Measurements from ENCODE around the gene ANKRD34B.
"Not testable (repeated sequence)": the region's sequence is repeated elsewhere in the genome, so short reads cannot be mapped to it uniquely, and the experiment has no call there.

The ANKRD34B gene

DNA sequence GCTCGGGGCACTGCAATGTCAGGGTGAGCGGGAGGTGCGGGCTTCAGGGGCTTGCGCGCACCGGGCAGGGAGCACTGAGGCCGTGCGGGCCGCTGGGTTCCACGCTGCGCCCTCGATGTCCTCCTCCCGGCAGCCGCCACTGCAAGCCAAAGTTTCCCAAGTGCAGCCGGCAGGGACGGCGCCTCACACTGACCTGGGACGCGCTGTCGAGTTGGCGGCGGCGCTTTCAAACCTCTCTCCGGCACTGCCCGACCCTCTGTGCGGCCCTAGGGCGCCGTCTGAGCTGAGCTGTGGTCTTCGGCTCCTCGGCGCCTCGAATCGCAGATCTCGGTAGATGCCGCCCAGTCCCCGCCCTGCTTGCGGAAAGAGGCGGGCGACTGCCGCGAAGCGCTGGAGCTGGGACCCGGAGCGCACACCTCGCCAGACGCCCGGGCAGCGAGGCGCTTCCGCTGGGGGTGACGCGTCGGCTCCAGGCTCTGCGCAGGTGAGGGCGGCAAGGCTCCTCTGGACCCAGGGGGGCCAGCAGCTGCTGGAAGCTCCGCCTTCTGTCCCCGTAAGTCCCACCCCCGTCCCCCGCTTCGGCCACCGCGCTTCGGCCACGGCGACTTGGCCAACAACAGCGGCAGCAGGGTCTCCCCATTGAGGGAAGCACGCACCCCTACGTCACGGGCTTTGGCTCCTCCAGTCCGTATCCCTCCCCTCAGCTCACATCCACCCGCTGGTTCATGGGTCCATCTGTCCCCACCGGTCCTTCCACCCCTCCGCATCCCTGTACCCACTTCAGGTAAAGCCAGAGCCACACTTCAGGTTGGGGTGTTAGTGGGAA lies at the start of gene ANKRD34B:
TSS of gene ANKRD34B (minus strand) at position 320 of the 826 bp plus-strand sequence. CDS start 10,261 bp downstream, outside the sequence.
- peak; percentile 35 for DNase-seq

DNA sequence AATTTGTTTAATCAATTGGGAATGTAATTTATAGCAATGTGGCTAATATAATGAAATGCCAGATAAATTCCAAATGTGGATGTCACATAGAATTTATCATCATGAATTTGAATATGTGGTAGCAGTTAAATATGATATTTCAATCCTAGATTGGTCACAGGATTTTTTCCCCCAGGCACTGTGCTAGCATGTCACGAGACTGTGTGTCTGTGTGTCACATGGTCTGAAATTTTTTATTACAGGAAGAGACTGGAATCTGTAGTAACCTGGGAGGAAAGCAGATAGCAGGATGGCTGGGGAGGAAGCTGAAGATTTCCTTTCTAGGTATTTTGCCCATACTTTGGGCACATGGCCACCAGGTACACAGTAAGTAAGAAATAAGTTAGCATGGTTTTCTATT lies 49.0 kb upstream of the ANKRD34B start:
- DNase-seq = no peak

DNA sequence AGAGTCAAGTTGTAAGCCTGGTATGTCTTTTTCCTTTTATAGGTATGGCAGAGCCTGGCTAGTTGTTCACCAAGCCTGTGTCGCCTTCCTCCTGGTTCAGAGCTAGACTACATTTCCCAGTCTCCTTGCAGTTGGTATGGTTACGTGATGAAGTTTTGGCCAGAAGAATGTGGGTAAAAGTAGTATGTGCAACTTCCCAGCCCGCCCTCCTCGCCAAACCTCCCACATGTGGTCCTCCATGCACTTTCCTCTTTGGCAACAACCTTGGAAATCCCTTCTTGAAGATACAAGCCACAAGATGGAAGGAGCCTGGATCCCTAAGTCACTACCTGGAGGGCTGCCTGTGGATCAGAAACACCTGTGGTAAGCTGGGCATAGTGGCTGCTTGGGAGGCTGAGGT lies 48.4 kb upstream of the ANKRD34B start:
- no peak for DNase-seq

- no peak for DNase-seq
Observed at GRCh38 chr5:80615266-80615914, 45.3 kb upstream of the ANKRD34B start.

GRCh38 chr5:80609692-80610091 lies 39.6 kb upstream of the ANKRD34B start:
- DNase-seq = no peak

GRCh38 chr5:80608731-80609130 lies 38.7 kb upstream of the ANKRD34B start:
- no peak for DNase-seq

DNA sequence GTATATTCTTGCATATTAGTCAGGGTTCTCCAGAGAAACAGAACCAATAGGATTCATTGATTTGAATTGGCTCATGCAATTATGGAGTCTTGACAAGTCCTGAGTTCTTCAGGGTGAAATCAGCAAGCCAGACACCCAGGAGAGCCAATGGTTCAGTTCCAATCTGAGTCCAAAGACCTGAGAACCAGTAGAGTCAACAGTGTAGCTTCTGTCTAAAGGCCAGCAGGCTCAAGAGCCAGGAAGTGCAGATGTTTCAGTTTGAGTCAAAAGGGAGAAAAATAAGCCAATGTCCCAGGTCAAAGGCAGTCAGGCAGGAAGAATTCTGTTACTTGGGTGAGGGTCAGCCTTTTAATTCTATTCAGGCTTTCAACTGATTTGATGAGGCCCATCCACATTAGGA lies 37.8 kb upstream of the ANKRD34B start:
- no peak for DNase-seq

GRCh38 chr5:80607343-80607742 lies 37.3 kb upstream of the ANKRD34B start:
- no peak for DNase-seq

GRCh38 chr5:80600943-80601693 lies 31.0 kb upstream of the ANKRD34B start:
- DNase-seq = no peak

- no peak for DNase-seq
Observed at GRCh38 chr5:80597500-80597899, 27.4 kb upstream of the ANKRD34B start.

DNA sequence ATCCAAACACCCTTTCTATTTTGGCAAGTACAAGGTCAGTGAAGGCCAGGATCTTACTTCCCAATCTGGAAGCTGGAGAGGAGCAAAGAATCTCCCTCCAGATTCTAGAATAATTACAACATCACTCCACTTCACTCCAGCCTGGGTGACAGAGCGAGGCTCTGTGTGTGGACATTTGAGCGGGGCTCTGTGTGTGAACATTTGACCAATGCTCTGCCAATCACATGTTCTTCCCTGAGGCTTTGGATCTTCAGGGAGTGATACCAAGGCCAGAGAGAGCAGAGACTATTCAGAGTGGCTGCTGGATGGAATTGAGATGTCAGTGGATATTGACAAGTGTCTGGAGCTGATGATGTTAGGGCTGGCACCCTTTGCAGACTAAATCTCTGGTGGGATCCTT lies 24.7 kb upstream of the ANKRD34B start:
- DNase-seq = no peak

- no peak for DNase-seq
Observed at GRCh38 chr5:80592761-80593160, 22.7 kb upstream of the ANKRD34B start.

DNA sequence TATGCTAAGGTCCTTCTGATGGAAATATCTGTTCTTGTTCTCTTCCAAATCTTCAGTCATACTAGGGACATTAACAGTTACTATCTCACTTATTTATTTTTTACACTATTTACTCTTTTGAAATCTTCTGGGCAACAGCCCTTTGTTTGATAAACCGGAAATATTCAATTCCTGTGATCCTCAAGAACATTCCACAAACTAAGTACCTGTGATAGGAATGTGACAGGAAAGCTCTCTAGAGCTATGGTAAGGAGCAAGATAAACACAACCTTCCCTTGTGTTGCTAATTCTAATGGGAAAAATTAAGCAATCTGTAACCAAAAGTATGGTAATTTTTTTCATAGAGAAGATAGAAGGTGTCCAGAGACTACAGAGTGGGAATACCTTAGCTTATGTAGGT lies 22.0 kb upstream of the ANKRD34B start:
- no peak for DNase-seq

DNA sequence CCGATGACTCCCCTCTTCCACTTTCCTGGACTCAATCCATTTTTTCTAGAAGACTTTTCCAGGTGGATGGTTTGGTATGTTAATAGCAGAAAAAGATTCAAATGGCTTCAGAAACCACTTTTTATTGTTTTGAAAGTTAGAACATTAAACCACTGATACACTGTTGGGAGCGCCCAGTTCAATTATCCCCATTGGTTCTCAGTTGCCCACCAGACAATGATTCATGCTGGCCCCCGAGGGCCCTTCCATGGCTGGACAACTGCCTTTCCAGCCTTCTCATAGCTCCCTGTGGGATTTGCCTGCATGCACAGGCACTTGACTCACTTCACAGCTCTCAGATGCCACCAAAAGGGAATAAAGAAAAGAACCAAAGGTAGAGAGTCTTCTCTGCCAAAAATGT lies 21.3 kb upstream of the ANKRD34B start:
- DNase-seq = no peak

GRCh38 chr5:80590766-80591165 lies 20.7 kb upstream of the ANKRD34B start:
- no peak for DNase-seq

DNA sequence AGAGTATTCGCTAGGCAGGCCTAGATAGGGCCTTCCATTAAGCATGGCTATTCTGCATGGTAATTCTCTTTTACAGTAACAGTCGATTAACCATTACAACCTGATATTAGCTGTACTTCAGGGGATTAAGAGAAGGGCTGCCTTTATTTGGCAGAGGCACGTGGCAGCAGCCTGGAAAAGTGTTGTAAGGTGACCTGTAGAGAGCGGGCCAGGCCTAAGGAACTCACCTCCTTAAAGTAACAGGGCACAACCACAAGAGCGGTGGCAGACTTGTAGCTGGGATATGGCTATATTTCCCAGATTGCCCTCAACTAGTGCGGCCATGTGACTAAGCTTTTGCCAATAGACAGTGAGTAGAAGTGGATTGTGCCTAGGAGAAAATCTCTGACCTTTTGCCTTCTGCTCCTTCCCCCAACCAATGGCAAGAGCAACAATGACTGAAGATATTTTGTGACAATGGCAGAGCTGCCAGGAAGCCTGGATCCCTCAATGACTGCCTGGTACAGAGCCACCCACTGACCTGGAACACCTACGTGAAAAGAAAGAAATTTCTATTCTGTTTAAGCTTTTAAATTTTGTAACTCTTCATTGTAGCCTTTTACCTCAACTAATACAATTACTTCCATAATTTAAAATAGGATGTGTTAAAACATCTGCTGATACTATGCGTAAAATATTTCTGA lies 18.9 kb upstream of the ANKRD34B start:
- no peak for DNase-seq

DNA sequence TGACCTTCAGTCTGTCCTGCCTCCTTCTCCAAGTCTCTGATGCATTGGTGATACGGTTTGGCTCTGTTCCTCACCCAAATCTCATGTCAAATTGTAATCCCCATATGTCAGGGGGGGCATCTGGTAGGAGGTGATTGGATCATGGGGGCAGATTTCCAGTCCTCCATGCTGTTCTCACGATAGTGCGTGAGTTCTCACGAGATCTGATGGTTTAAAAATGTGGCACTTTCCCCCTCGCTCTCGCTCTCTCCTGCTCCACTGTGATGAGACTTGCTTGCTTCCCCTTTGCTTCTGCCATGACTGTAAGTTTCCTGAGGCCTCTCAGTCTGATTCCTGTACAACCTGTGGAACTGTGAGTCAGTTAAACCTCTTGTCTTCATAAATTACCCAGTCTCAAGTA lies 14.7 kb upstream of the ANKRD34B start:
- no peak for DNase-seq

DNA sequence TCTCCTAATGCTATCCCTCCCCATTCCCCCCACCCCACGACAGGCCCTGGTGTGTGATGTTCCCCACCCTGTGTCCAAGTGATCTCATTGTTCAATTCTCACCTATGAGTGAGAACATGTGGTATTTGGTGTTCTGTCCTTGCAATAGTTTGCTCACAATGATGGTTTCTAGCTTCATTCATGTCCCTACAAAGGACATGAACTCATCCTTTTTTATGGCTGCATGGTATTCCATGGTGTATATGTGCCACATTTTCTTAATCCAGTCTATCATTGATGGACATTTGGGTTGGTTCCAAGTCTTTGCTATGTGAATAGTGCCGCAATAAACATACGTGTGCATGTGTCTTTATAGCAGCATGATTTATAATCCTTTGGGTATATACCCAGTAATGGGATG lies 10.2 kb upstream of the ANKRD34B start:
- not testable (repeated sequence) for DNase-seq

DNA sequence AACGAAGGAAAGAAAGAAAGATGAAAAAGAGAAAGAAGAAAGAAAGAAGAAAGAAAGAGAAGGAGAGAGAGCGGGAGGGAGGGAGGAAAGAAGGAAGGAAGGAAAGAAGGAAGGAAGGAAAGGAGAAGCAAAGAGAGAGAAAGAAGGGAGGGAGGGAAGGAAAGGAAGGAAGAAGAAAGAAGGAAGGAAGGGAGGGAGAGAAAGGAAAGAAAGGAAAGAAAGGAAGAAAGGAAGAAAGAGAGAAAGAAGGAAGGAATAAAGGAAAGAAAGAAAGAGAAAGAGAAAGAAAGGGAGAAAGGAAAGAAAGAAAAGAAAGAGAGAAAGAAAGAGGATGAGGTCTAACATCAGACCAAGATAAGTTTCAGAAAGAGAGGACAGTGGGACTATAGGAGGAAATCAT lies 9.0 kb upstream of the ANKRD34B start:
- no peak for DNase-seq

DNA sequence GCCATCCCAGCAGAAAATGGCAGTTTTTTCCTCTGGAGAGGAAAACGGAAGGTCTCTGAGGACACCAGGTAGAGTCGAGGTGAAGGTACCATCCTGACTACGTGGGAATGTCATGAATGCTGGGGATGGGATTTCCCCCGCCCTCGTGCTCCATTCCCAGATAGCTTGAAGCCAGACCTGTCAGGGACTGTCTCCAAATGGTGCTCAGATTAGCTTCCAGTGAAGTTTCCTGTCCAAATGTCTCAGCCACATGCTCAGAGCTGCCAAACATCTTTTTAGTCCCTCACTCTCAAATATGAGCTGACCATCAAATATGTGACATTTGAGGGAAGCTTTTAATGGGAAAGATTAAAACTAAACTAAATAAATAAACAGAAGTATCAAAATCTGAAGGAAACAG lies 7.6 kb upstream of the ANKRD34B start:
- DNase-seq = no peak

- DNase-seq = no peak
Observed at GRCh38 chr5:80576383-80576782, 6.3 kb upstream of the ANKRD34B start.

DNA sequence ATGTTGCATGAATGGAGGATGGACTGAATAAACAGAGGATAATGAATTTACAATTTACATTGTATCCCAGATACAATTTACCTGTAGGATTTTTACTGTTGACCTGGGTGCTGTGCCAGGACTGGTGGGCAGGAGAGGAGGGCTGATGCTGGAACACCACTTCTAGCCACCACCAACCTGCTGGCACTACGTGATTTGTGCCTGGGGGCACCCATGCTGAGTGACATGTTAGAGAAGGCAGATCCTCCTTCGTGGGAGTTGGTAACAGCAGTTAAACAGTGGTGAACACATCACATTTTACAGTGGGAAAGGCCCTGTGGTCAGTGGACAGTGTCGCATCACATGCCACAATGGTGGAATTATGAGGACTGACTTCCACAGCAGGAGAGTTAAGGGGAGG lies 3.0 kb upstream of the ANKRD34B start:
- DNase-seq = no peak

Data from femur (tissue), 1 donor.